GM19193 (cell line): ENCODE measurements around the gene GSTT2.

ENCODE experiments used
- POLR2A ChIP-seq: IDR thresholded peaks from 4 replicates; pipeline ENCODE4 v1.6.1; 2011; ENCODE audit not compliant: insufficient read depth, insufficient read length; ENCODE audit errors: extremely low read depth

Gene GSTT2

GRCh38 chr22:24005201-24005600, 25.3 kb downstream of the GSTT2 start, which contains the start of gene GSTT4:
TSS of gene GSTT4 (minus strand) at chr22:24005453. CDS start at chr22:24005356, 97 bp downstream.
- no peak for TF ChIP-seq POLR2A

- no peak for TF ChIP-seq POLR2A
These were observed 26.4 kb downstream of the GSTT2 start for GRCh38 chr22:24006207-24006913.

GRCh38 chr22:24006914-24007214, 26.9 kb downstream of the GSTT2 start:
- TF ChIP-seq POLR2A, result no peak

- TF ChIP-seq POLR2A, result no peak
These were observed 27.5 kb downstream of the GSTT2 start for GRCh38 chr22:24007253-24008021.

- TF ChIP-seq POLR2A, result no peak
These were observed 28.0 kb downstream of the GSTT2 start for GRCh38 chr22:24008022-24008283.

- no peak for TF ChIP-seq POLR2A
These were observed 28.7 kb downstream of the GSTT2 start for GRCh38 chr22:24008381-24009226.

- no peak for TF ChIP-seq POLR2A
These were observed 29.5 kb downstream of the GSTT2 start for GRCh38 chr22:24009227-24010017.

GRCh38 chr22:24010018-24010391, 30.1 kb downstream of the GSTT2 start:
- TF ChIP-seq POLR2A, result no peak

GRCh38 chr22:24011735-24012068, 31.8 kb downstream of the GSTT2 start:
- TF ChIP-seq POLR2A, result no peak

- TF ChIP-seq POLR2A, result no peak
These were observed 36.2 kb downstream of the GSTT2 start for GRCh38 chr22:24016156-24016555.

- TF ChIP-seq POLR2A, result no peak
These were observed 41.4 kb downstream of the GSTT2 start for GRCh38 chr22:24021304-24021703.

- no peak for TF ChIP-seq POLR2A
These were observed 43.4 kb downstream of the GSTT2 start for GRCh38 chr22:24023204-24023789.

- no peak for TF ChIP-seq POLR2A
These were observed 44.4 kb downstream of the GSTT2 start for GRCh38 chr22:24024354-24024753.

GRCh38 chr22:24025475-24025874, 45.5 kb downstream of the GSTT2 start:
- TF ChIP-seq POLR2A, result no peak

GRCh38 chr22:24026056-24026455, 46.1 kb downstream of the GSTT2 start:
- no peak for TF ChIP-seq POLR2A
